Keratinocyte (primary cell): ENCODE measurements around the gene MTHFD1L.

ENCODE experiments used
- EZH2 ChIP-seq: IDR thresholded peaks from one replicate; pipeline ENCODE4 v1.6.1; 2012; ENCODE audit warnings: inconsistent platforms, mild to moderate bottlenecking, low read length, moderate library complexity
- TF ChIP-seq, protein P1 (sequence below), 3 experiments: IDR thresholded peaks in 1 of 3; conservative IDR thresholded peaks in 1 of 3; optimal IDR thresholded peaks in 1 of 3; 2 replicates in 2 of 3; 3 replicates in 1 of 3; pipeline versions ENCODE3 to v1.5.1; 2011; ENCODE audit warnings: low read length in 3 of 3, mild to moderate bottlenecking in 3 of 3, moderate library complexity in 2 of 3, control low read depth in 1 of 3, inconsistent platforms in 1 of 3; ENCODE audit not compliant: insufficient read depth in 2 of 3; ENCODE audit errors: extremely low read depth in 1 of 3

- TF ChIP-seq, protein P1, sequence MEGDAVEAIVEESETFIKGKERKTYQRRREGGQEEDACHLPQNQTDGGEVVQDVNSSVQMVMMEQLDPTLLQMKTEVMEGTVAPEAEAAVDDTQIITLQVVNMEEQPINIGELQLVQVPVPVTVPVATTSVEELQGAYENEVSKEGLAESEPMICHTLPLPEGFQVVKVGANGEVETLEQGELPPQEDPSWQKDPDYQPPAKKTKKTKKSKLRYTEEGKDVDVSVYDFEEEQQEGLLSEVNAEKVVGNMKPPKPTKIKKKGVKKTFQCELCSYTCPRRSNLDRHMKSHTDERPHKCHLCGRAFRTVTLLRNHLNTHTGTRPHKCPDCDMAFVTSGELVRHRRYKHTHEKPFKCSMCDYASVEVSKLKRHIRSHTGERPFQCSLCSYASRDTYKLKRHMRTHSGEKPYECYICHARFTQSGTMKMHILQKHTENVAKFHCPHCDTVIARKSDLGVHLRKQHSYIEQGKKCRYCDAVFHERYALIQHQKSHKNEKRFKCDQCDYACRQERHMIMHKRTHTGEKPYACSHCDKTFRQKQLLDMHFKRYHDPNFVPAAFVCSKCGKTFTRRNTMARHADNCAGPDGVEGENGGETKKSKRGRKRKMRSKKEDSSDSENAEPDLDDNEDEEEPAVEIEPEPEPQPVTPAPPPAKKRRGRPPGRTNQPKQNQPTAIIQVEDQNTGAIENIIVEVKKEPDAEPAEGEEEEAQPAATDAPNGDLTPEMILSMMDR (optimal IDR thresholded peaks at IDR 0.05 in 1 of 3, IDR thresholded peaks at IDR 0.05 in 1 of 3, conservative IDR thresholded peaks at IDR 0.05 in 1 of 3; ENCODE audit: extremely low read depth in 1 of 3, insufficient read depth in 2 of 3, low read length in 3 of 3) = no peak
- TF ChIP-seq EZH2 = no peak
Observed at GRCh38 chr6:150931405-150931804, 65.9 kb downstream of the MTHFD1L start.
